ENCODE results near the gene MYEF2. TPM values are rescaled to one million over a fixed set of nuclear protein-coding genes. Genes with fewer than 3 reads are reported as not detected.

Gene MYEF2
- total RNA-seq, 1 experiment from 2014 or later, result 7.6 TPM

Other genes starting within 250 kb of the MYEF2 start
- not detected in 2 replicates for gene SLC24A5, start 57.3 kb downstream of the MYEF2 start, total RNA-seq (2014; rRNA removed; shearing (Covaris generic); ENCODE audit: low replicate concordance)
- not detected in 2 replicates for gene CTXN2, start 13.4 kb upstream of the MYEF2 start, total RNA-seq (2014; rRNA removed; shearing (Covaris generic); ENCODE audit: low replicate concordance)
- not detected in 2 replicates for gene SLC12A1, start 28.0 kb upstream of the MYEF2 start, total RNA-seq (2014; rRNA removed; shearing (Covaris generic); ENCODE audit: low replicate concordance)
- gene DUT, start 153.1 kb upstream of the MYEF2 start, total RNA-seq (2014; rRNA removed; shearing (Covaris generic); ENCODE audit: low replicate concordance), result 250 and 313 TPM in 2 replicates